Bone marrow (tissue), 2 donors: ENCODE measurements around the gene CLPTM1L.
A peak's percentile ranks its signal among the peaks of the same experiment; 100 is the strongest.

ENCODE experiments used
- DNase-seq, 2 donors: peaks; one replicate each; lab custom pipeline; 2025; lab: John Stamatoyannopoulos, UW

The CLPTM1L gene, protein sequence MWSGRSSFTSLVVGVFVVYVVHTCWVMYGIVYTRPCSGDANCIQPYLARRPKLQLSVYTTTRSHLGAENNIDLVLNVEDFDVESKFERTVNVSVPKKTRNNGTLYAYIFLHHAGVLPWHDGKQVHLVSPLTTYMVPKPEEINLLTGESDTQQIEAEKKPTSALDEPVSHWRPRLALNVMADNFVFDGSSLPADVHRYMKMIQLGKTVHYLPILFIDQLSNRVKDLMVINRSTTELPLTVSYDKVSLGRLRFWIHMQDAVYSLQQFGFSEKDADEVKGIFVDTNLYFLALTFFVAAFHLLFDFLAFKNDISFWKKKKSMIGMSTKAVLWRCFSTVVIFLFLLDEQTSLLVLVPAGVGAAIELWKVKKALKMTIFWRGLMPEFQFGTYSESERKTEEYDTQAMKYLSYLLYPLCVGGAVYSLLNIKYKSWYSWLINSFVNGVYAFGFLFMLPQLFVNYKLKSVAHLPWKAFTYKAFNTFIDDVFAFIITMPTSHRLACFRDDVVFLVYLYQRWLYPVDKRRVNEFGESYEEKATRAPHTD

DNA sequence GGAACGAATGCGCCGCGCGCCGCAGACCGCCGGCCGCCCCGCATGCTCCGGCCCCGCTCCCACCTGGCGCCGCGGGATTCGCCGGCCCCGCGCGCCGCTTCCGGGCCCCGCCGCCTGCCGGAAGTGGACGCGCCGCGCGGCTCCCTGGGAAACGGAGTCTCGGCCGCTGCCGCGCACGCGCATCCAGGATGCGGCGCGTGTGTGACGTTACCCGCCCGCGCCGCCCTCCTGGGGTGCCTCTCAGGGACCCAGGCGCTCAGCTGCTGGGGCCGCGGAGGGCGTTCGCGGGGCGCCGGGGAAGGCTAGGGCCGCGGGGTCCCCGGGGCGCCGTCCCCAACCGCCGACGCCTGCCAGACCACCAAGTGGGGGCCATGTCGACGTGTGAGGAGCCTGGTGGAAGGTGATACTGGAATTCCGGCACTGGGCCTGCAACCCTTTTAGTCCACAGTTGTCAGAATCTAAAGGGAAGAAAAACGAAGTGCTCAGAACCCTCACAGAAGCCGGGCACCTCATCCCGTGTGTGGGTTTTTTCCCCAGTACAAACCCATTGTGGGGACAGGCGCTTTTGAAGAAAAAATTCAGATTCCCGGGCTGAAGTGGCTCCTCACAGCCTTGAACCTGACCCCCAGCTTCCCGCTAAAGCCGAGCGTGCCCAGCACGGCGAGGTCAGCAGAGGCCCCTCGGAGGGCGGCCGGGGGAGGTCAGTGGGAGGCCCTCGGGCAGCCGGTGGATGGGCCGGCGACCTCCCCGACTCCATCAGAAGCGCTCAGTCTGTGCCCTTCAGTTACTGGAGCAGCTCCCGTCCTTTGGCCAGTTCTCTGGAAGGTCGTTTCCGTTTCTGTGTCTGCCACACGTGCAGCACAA, at the start of gene CLPTM1L:
CLPTM1L (minus strand) TSS at position 125 of the 864 bp plus-strand sequence. CDS start 258 bp downstream, outside the sequence.
- DNase-seq: peak; percentile 55 to 66

DNA sequence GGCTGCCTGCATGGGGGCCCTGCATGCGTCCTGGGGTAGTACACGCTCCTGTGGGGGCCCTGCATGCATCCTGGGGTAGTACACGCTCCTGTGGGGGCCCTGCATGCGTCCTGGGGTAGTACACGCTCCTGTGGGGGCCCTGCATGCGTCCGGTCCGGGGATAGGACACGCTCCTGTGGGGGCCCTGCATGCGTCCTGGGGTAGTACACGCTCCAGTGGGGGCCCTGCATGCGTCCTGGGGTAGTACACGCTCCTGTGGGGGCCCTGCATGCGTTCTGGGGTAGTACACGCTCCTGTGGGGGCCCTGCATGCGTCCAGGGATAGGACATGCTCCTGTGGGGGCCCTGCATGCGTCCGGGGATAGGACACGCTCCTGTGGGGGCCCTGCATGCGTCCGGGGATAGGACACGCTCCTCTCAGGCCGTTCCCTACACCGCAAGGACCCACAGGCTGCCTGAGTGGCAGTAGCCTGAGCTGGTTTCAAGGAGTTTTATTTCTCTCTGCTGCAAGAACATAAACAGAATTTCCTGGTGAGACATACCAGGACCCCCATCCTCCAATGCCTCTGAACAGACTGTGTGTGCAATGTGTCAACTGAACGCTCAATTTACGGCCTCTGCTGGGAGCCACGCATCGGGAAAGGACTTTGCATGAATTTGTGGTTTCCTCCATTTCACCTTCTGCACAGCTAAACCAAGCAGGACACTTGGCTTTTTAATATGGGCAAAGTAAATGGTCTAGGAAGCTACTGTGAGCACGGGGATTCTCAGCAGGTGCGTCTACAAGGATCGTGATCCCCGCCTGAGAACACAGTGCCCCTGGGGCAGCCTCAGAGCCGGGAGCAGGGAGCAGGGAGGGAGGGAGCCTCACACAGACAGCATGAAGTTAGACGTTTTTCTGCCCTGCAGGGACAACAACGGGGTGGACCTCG, 48.9 kb upstream of the CLPTM1L start:
- no peak for DNase-seq

DNA sequence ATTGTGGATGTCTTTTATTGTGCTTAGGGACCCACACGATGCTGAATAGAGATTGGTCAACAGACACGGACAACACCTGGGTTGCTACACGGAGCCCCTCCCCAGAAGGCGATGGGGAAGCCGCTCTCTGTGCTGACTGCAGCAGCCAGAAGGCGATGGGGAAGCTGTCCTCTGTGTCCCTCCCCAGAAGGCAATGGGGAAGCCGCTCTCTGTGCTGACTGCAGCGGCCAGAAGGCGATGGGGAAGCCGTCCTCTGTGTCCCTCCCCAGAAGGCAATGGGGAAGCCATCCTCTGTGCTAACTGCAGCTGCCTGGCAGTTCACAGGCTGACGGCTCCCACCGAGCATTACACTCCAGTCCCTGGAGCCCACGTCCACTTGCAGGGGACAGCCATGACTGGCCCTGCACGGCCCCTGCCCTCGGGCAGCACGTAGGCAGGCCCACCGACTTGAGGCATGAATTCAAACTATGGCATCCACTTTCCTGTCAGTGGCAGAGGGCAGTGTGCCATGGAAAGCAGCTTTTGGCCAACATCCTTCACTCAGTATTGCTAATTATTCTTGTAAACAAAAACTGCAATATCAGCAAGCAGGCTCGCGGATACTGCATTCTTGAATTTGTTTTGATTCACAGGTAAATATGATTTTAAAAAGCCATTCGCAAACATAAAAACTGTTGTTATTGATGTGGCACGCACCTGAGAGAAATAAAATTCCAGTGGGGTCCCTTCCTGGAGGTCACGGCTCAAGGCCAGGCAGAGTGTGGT, 48.1 kb upstream of the CLPTM1L start:
- no peak for DNase-seq

DNA sequence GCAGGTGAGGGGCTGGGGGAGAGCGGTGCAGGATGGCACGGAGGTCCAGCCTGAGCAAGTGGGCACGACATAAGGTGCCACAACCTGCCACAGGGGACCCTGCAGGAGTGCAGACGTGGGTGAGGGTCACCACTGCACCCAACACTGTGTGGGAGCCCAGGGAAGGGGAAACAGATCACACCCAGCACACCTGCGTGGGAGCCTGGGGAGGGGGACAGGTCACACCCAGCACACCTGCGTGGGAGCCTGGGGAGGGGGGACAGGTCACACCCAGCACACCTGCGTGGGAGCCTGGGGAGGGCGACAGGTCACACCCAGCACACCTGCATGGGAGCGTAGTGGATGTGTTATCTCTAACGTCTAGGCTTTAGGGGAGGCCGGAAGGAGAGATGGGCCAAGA, 47.4 kb upstream of the CLPTM1L start:
- DNase-seq: no peak

DNA sequence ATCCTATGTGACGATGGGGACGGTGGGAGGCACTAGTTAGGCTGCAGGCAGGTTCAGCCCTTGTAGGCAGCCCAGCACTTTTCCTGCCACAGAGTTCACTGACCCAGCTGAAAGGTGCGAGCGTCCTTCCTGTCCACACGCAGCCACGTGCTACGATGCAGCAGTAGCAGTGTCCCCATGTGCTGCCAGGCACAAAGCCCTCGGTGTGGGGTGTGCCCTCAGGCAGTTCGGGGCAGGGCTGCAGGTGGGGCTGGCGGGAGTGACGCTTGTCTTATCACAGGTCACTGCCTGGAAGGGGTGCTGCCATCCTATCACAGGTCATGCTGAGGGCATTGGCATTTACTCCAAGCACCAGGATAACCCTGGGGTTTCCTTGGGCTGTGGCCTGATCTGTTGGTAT, 46.8 kb upstream of the CLPTM1L start:
- DNase-seq: no peak

DNA sequence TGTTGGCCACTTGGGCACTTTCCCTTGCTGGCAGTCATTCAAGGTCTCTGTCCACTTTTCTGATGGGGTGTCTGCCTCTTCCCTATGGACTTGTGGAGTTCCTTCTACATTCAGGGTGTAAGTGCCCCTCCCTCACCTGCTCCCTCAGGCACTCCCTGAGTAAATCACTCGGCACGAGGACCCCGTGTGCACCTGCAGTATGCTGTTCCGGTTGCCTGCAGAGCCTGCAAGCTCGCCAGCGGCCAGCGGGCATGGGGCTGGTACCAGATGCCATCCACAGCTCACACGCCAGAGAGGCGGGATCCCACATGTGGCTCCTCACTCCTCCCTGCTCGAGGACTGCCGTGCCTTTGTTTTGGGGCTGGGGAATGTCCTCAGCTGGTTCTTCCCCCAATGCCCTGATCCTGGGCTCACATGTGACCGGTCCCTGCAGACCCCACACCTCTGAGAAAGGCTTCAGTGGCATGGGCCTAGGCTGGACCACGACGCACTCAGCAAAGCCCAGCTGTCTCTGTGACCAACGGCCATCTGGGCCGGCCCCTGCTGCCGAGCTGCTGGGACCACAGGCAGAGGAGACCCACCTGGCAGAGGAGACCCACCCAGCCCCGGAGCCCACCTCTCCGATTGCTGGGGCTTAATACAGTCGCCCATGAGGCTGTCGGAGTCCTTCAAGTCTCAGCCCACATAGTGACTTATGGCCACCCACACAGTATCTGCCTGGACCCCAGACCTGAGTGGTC, 46.1 kb upstream of the CLPTM1L start:
- DNase-seq: no peak

DNA sequence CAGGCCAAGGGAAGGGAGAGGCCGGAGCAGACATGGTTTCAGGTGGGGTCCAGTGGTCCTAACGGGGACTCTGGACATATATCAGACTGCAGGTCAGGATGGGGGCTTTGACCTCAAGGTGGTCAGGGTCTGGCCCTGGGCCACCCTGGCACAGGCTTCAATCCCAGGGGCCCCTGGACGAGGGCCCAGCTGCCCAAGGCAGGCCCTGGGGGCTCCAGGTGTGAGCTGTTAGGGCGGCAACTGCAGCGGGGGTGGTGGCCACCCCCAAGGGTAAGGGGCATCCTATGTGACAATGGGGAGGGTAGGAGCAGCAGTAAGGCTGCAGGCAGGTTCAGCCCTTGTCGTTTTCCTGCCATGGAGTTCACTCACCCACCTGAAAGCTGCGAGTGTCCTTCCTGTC, 45.4 kb upstream of the CLPTM1L start:
- DNase-seq: no peak

DNA sequence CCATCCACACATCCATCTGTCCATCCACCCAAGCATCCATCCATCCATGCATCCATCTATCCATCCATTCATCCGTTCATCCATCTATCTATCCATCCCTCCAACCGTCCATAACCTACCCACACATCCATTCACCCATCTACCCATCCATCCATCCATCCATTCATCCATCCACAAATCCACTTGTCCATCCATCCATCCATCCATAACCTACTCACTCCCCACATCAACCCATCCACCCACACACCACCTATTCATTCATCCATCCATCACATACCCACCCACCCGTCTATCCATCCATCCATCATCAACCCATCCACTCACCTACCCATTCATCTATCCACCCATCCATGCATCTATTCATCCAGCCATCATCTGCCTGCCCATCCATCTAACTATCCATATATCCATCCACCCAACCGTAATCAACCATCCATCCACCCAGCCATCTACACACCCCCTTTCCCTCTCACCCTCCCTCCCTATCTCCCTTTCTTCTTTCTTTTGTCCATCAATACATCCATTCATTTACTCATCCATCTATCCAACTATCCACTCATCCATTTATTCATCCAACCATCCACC, 43.6 kb upstream of the CLPTM1L start:
- DNase-seq: no peak

DNA sequence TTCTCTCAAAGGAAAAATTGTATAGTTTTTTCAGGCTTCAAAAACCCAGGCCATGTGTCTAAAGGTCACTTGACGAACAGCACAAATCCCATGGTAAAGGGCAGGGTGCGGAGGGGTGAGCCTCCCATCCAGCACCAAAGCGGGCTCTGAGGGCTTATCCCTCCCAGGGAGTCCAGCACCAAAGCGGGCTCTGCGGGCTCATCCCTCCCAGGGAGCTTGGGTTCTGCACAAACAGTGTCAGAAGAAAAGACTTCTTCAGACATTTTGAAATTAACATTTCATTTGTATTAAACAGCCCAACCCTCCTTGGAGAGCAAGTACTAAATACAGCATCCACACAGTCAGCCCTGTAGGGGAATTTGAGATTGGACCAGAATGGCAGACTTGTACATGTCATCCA, 43.0 kb upstream of the CLPTM1L start:
- DNase-seq: no peak

DNA sequence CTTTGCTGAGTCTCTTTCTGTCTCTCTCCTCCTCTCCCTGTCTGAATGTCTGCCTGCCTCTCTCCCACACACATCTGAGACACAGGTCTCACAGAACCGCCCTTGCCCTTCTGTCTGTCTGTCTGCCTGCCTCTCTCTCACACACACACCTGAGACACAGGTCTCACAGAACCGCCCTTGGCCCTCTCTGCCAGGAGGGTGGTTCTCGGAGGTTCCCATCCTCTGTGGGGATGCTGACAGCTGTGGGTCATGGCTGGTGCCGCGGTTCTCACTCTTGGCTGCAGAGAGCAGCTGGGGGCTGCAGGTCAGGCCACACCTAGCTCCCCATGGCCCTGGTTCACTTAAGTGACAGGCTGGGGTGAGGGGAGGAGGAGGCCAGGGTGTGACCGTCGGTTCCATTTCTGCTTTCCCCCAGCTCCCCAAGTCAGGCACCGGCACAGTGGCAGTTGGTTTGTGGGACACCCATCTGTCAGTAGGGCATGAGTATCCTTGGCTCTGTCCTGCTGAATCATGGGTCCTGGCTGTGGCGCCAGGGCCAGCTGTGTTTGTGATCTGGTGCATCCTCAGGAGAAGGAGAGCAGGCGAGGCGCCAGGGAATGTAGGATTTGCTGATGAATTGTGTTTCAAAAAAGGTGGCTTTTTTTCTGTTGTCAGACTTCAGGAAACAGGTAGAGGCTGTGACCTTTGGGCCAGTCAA, 42.3 kb upstream of the CLPTM1L start:
- DNase-seq: no peak

DNA sequence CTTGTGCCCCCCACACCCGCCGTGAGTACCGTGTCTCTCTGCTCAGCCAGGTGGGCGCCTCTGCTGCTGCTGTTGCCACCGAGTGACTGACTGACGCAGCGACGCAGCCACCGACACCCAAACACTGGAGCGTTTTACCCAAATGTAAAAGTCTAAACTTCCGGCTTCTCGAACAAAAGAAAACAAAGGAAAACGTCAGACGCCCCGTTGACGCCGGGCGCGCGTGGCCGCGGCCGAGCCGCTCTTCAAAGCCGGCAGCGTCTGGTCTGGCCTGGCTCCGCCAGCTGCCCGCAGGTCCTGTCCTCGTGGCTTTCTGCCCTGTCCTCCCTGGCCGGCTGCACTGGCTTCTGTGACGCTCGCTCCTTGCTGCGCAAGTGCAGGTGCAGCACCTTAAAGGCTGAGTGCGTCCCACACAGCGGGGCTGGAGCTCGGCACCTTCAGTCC, 41.4 kb upstream of the CLPTM1L start:
- peak; percentile 16 to 43 for DNase-seq

DNA sequence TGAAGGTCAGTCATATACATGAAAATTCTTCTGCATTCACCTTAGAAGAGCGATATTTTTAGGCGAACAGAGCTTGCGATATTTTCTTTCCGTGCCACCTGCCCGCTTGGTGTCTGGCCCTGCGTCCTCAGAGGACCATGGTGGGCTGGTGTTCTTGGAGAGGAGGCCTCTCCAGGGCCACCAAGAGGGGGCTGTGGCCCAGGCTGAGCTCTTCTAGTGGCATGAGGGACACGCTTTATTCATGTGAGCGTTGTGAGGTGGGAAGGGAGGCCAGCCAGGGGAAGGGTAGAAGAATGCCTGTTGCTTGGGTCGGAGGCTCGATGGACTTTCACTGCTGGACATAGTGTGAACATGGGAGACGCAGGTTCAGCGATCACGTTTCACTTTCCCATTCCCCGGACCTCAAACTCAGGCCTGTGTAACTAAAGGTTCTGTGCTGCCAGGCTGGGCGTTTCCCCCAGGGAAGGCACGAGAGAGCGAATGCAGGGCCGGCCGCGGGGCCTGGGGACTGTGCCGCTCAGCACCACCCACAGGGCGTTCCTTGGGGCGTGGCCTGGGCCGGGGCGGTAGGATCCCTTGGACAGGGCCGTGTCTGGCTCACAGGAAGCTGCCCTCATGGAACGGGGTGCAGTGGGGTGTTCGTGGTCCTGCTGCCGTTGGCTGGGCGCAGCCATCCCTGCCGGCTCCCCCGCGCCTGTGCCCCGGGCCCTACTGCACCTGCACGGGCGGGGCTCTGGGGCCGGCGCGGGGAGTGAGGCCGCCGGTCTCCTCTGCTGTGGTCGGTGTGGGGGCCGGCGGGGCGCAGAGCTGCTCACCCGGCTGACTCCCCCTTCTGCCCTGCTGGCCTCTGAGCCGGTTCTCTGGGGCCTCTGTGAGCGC, 40.7 kb upstream of the CLPTM1L start:
- DNase-seq: peak; percentile 38 to 65

DNA sequence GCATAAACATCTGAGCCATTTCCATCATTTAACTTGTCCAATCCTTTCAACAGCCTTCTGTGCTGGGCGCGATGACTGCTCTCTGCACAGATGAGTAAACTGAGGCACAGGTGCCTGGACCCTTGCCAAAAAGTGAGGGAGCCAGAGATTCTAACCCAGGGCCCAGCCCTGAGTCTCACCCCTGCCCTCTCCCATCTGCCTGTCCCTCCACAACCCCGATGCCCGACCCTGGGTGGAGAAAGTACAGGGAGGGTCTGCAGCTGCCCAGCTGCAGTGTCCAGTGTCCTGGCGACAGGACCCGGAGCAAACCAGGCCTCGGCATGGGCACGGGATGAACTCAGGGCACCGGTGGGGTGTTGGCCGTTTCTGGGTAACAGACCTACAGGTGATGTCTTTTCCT, 39.6 kb upstream of the CLPTM1L start:
- no peak for DNase-seq

DNA sequence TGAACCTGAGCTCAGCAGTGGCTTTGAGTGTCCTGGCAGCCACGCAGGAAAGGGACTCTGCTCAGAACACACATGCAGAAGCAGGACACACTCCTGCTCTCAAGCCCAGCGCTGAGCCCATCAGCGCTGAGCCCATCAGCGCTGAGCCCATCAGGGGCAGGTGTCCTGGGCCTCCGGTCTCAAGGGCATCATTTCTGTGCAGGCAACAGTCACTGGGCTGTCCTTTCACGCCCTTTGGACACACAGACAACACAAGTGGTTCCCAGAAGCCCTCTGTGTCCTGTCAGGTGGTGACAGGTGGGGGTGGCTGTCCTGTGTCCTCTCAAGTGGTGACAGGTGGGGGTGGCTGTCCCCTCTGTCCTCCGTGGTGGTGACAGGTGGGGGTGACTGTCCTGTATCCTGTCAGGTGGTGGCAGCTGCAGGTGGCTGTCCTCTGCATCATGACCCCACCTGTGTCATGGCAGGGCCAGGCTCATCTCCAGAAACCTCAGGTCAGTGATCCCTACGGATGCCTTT, 39.0 kb upstream of the CLPTM1L start:
- no peak for DNase-seq

DNA sequence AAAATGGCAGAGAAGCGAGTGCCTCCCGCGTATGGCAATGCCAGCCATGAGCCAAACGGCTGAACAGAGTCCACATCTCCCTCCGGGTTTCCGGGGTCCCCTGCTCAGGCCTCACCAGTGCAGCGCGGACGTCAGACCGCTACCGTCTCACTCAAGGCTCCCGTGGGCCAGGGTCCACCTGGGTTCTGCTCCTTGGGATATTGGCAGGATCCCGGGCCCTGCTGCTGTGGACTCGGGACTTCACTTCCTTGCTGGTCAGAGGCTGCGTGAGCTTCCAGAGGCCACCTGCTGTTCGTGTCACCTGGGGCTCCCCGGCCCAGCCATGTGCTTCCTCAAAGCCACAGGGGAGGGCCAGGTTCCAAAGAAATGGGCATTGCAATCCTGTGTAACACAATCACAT, 38.4 kb upstream of the CLPTM1L start:
- no peak for DNase-seq

DNA sequence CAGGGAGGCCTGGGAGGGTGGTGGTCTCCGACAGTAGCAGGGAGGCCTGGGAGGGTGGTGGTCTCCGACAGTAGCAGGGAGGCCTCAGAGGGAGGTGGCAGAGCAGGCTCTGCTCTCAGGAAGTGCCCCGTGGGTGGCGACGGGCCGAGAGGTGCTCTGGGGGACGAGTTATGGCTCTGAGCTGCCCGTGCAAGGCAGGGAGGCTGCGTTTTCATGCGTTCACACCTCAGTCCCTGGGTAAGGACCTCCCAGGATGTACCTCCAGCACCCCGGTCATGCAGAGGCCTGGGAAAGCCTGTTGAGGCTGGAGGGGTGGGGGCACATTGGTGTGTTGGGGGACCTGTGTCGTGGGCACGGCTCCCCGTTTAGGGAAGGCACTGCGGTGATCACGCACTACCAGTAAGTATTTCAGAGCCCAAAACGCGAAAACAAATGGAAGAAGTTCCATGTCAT, 37.4 kb upstream of the CLPTM1L start:
- DNase-seq: no peak

DNA sequence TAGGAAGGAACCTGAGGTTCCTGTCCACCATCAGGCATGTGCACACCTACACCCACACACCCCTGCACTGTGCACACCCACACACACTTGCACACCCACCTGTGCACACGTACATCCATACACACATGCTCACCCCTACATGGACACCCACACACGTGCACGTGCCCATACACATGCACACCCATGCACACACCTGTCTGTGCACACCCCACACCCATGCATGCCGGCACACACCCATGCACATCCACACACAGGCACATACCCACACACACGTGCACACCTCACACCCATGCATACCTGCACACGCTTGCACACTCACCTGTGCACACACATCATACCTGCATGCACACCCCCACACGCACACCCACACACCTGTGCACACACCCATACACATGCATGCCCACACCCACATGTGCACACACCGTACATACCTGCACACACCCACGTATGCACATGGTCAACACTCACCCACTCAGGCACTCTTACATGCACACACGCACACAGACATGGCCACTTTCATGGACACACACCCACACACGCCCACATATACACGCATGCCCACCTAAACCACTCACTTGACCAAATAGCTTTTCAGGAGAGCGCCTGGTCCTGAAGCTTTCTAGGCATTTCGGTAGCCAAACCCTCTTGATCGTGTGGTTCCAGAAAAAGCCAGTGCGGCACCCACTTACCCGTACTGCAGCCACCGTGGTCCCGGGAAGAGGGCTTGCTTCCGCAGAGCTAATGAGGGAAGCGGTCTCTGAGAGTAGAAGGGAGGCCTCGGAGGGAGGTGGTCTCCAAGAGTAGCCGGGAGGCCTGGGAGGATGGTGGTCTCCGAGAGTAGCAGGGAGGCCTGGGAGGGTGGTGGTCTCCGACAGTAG, 36.7 kb upstream of the CLPTM1L start:
- DNase-seq: no peak
